Breast epithelium (tissue), 4 donors: ENCODE data around the gene ZBTB5. TPM values are rescaled to one million over a fixed set of nuclear protein-coding genes. Genes with fewer than 3 reads are reported as not detected.

ENCODE experiments used
- DNase-seq, 2 donors: peaks; one replicate each; pipeline ENCODE4 v3.0.0-alpha.2; 2019; ENCODE audit warnings: low spot score in 2 of 2
- H3K27ac ChIP-seq, 2 donors: fragments of 200-600 bp; sonication (generic) in 1 of 2; one replicate each; pipeline ENCODE4 v1.5.1; 2016 to 2019; ENCODE audit warnings: mild to moderate bottlenecking in 1 of 2
- H3K27me3 ChIP-seq, 2 donors: fragments of 200-600 bp; sonication (generic) in 1 of 2; one replicate each; pipeline versions ENCODE4 v1.5.1 to v1.6.0; 2017 to 2019; ENCODE audit warnings: control low read depth in 1 of 2, mild to moderate bottlenecking in 1 of 2
- H3K36me3 ChIP-seq: fragments of 200-600 bp; one replicate; pipeline ENCODE4 v1.5.1; 2019
- H3K4me1 ChIP-seq, 2 donors: fragments of 200-600 bp; sonication (generic); one replicate each; pipeline ENCODE4 v1.5.1; 2016 to 2019; ENCODE audit warnings: control low read depth in 1 of 2
- H3K4me3 ChIP-seq, 3 donors: fragments of 200-600 bp; sonication (generic); 1 replicate in 2 of 3; 2 replicates in 1 of 3; pipeline ENCODE4 v1.5.1; 2016 to 2019; ENCODE audit warnings: mild to moderate bottlenecking in 3 of 3, moderate library complexity in 2 of 3
- H3K9me3 ChIP-seq, 2 donors: fragments of 200-600 bp; sonication (generic) in 1 of 2; one replicate each; pipeline ENCODE4 v1.5.1; 2016 to 2019; ENCODE audit warnings: control low read depth in 1 of 2
- POLR2A ChIP-seq: fragments of 450-650 bp; IDR thresholded peaks from one replicate; pipeline ENCODE4 v1.6.1; 2016; ENCODE audit warnings: antibody characterized with exemption, mild to moderate bottlenecking, moderate library complexity
- POLR2AphosphoS5 ChIP-seq, 3 donors: sonication (generic); formaldehyde crosslinking; IDR thresholded peaks; one replicate each; pipeline ENCODE4 v1.6.1; 2017; ENCODE audit warnings: antibody characterized with exemption in 3 of 3
- intact Hi-C: fragments of 100-400 bp; cut with DNase I; formaldehyde crosslinking; loops from one replicate; pipeline ENCODE4 v1.15.1; 2023; ENCODE audit warnings: low total_unique reads
- total RNA-seq, 3 donors: library from RNA; depleted of rRNA; stranded (reverse); fragments of >200 nt; gene quantifications; one replicate each; pipeline ENCODE4 v1.1.0, GENCODE V29; 2016
- TF ChIP-seq, protein P1 (sequence below), 3 donors: fragments of 450-650 bp; IDR thresholded peaks; one replicate each; pipeline ENCODE4 v1.5.1; 2016 to 2017; ENCODE audit warnings: antibody characterized with exemption in 3 of 3, mild to moderate bottlenecking in 3 of 3, moderate library complexity in 3 of 3

The ZBTB5 gene
- total RNA-seq, 3 donors from 2014 or later = 10.6 to 21.5 (median 14.7) TPM

DNA sequence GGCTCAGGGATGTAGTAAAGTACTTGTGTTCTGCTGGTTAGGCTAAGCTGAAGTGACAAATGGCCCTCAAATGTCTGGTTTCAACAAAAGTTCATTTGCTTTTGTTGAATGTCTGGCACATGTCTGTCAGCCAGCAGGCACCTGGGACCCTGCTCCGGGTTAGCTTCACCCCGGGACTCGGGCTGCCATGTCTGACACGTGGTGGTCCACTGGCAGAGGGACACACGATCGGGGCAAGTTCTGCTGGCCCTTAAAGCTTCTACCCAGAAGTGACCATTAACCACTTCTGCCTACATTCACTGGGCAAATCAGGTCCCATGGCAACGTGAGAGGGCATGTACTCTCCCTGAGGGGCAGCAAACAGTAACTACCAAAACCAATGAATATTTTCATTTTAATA lies 44.3 kb upstream of the ZBTB5 start:
- intact Hi-C loops = no loop called here
- H3K27ac ChIP-seq = no peak overlapping the region
- H3K27me3 ChIP-seq = no peaks in the 10 kb centered on the region
- H3K4me1 ChIP-seq = no peaks in the 10 kb centered on the region
- no peaks in the 10 kb centered on the region for H3K9me3 ChIP-seq
- no peak overlapping the region for H3K4me3 ChIP-seq
- TF ChIP-seq, protein P1, sequence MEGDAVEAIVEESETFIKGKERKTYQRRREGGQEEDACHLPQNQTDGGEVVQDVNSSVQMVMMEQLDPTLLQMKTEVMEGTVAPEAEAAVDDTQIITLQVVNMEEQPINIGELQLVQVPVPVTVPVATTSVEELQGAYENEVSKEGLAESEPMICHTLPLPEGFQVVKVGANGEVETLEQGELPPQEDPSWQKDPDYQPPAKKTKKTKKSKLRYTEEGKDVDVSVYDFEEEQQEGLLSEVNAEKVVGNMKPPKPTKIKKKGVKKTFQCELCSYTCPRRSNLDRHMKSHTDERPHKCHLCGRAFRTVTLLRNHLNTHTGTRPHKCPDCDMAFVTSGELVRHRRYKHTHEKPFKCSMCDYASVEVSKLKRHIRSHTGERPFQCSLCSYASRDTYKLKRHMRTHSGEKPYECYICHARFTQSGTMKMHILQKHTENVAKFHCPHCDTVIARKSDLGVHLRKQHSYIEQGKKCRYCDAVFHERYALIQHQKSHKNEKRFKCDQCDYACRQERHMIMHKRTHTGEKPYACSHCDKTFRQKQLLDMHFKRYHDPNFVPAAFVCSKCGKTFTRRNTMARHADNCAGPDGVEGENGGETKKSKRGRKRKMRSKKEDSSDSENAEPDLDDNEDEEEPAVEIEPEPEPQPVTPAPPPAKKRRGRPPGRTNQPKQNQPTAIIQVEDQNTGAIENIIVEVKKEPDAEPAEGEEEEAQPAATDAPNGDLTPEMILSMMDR (IDR thresholded peaks at IDR 0.05) = no peak
- TF ChIP-seq POLR2AphosphoS5 (IDR thresholded peaks at IDR 0.05) = no peak
- TF ChIP-seq POLR2A = no peak
- no peak for DNase-seq
- no peaks in the 10 kb centered on the region for H3K36me3 ChIP-seq

DNA sequence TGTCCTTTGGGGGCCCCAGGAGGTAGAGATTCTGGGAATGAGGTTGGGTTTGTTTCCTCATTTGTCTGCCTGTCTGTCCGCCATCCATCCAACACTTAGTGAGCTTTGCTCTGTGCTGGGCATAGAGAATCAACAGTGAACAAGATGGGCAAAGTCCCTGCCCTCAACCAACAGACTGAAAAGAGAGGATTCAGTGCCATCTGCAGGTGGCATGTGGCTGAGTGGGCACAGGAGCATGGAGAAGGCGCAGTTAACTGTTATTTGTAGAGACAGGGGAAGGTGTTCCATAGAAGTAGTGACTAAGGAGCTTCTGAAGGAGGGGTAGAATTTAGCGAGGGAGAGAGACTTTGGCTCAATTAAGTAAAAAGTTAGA lies 43.6 kb upstream of the ZBTB5 start:
- Histone ChIP-seq H3K4me3 (no peak overlapping the region), H3K9me3 (no peaks in the 10 kb centered on the region), H3K36me3 (no peaks in the 10 kb centered on the region), H3K27me3 (no peaks in the 10 kb centered on the region), H3K4me1 (no peaks in the 10 kb centered on the region), H3K27ac (peak overlapping the region in 1 of 2 donors; percentile 33)
- DNase-seq = no peak
- TF ChIP-seq POLR2AphosphoS5 (IDR thresholded peaks at IDR 0.05) (no peak), POLR2A (no peak)
- TF ChIP-seq, protein P1 (IDR thresholded peaks at IDR 0.05) = no peak
- intact Hi-C loops = no loop called here

DNA sequence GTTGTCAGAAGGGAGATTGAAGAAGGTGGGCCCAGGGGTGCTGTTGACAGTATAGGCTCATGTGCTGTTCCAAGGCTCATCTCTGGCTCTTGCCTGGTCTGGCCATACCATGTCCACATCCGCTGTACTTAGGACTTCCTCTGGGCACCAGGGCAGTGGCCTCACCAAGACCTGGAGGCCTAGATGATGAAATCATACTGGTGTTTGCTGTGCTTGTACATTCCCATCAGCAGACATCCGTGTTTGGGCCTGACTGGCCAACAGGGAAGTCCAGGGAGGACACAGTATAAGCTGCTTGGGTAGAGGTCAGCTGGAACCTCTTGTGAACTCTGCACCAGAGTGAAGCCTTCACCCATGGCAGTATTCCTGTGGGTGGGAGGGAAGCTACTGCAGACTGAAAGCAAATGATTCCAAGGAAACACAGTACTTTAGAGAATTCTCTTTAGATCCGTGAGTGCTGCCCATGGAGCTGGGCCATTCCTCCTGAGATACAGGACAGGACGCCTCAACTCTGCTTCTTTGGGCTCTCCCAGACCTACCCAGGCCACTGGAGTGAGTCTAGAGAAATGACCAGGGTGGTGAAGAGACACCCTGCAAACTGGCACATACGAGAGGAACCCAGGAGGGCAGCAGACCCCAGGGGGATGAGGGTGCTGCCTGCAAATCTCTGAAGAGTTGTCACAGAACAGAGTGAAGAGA lies 43.0 kb upstream of the ZBTB5 start:
- TF ChIP-seq, protein P1 (IDR thresholded peaks at IDR 0.05) = no peak
- TF ChIP-seq POLR2AphosphoS5 (IDR thresholded peaks at IDR 0.05) (no peak), POLR2A (no peak)

DNA sequence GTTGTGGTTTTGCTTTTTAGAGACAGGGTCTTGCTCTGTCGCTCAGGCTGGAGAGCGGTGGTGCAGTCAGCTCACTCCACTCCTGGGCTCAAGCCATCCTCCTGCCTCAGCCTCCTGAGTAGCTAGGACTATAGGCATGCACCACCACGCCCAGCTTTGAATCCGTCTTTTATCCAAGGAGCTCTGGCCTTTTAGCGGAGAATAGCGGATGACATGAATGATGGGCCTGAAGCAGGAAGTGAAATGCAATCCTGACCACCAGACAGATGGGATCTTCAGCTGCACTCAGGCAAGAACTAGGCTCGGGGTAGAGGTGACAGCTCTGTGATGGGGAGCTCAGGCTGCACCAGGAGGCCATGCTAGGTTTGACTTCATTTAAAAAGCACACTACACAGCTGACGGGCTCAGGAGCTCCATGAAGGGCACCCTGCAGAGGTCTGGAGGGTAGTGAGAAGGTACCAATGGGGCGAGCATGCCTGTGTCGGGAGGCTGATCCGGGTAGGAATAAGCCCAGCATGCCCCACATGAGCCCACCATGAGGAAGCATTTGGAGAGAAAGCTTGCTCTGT lies 42.4 kb upstream of the ZBTB5 start:
- DNase-seq = no peak
- H3K4me3 ChIP-seq = no peak overlapping the region
- no peaks in the 10 kb centered on the region for H3K9me3 ChIP-seq
- peak overlapping the region in 1 of 2 donors; percentile 63 for H3K27ac ChIP-seq
- H3K4me1 ChIP-seq = no peaks in the 10 kb centered on the region
- TF ChIP-seq, protein P1 (IDR thresholded peaks at IDR 0.05) = no peak
- TF ChIP-seq POLR2AphosphoS5 (IDR thresholded peaks at IDR 0.05) (no peak), POLR2A (no peak)
- peaks cover 5% of the 10 kb centered on the region for H3K36me3 ChIP-seq
- intact Hi-C loops = no loop called here
- H3K27me3 ChIP-seq = no peaks in the 10 kb centered on the region

More for the DNA sequence above, 43.0 kb upstream of the ZBTB5 start:
- Histone ChIP-seq H3K27me3 (no peaks in the 10 kb centered on the region), H3K4me1 (no peaks in the 10 kb centered on the region), H3K27ac (peak overlapping the region; percentile 23 to 33), H3K36me3 (no peaks in the 10 kb centered on the region), H3K4me3 (no peak overlapping the region), H3K9me3 (no peaks in the 10 kb centered on the region)
- intact Hi-C loops = no loop called here
- no peak for DNase-seq

DNA sequence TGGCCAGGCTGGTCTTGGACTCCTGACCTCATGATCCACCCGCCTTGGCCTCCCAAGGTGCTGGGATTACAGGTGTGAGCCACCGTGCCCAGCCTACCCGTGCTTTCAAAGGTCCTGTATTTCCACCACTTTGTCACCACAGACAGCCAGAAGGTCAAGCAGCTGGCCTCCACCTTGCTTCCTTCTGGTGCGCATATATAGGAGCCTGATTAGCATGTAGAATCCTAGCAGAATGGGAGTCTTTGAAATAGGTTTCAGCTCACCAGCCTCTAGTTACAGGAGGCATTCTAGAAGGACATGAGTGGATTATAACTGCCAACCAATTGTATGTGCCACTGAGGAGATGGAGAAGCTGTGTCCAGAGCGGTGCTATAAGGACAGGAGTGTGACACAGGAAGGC lies 39.4 kb upstream of the ZBTB5 start:
- H3K9me3 ChIP-seq = no peaks in the 10 kb centered on the region
- H3K4me1 ChIP-seq = no peaks in the 10 kb centered on the region
- H3K27ac ChIP-seq = peak overlapping the region in 1 of 2 donors; percentile 12
- intact Hi-C loops = no loop called here
- DNase-seq = no peak
- H3K4me3 ChIP-seq = no peak overlapping the region
- TF ChIP-seq POLR2A (no peak), POLR2AphosphoS5 (IDR thresholded peaks at IDR 0.05) (no peak)
- TF ChIP-seq, protein P1 (IDR thresholded peaks at IDR 0.05) = no peak
- peaks cover 12% of the 10 kb centered on the region for H3K36me3 ChIP-seq
- no peaks in the 10 kb centered on the region for H3K27me3 ChIP-seq
